GM18520 (cell line): ENCODE measurements around the gene CNKSR2.

Experiments
- ATAC-seq: cut with Tn5 transposase; IDR thresholded peaks from one replicate; pipeline ENCODE4 v1.9.1; 2021; ENCODE audit not compliant: unreplicated experiment

The CNKSR2 gene

GRCh38 chrX:21374163-21374993, at the start of gene CNKSR2:
Gene CNKSR2 (plus strand): TSS chrX:21374418. CDS start chrX:21374898, 480 bp downstream.
- peak; percentile 61 for ATAC-seq

DNA sequence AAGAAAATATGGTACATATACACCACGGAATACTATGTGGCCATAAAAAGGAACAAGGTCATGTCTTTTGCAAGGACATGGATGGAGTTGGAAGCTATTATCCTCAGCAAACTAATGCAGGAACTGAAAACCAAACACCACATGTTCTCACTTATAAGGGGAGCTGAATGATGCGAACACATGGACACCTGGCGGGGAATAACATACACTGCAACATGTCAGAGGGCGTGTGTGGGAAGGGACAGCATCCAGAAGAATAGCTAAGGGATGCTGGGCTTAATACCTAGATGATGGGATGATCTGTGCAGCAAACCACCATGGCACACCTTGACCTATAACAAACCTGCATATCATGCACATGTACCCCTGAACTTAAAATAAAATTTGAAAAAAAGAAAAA, 19.5 kb upstream of the CNKSR2 start:
- ATAC-seq: no peak

- no peak for ATAC-seq
These were observed 18.4 kb upstream of the CNKSR2 start for GRCh38 chrX:21355831-21356230.

GRCh38 chrX:21369613-21370012, 4.6 kb upstream of the CNKSR2 start:
- ATAC-seq: no peak

DNA sequence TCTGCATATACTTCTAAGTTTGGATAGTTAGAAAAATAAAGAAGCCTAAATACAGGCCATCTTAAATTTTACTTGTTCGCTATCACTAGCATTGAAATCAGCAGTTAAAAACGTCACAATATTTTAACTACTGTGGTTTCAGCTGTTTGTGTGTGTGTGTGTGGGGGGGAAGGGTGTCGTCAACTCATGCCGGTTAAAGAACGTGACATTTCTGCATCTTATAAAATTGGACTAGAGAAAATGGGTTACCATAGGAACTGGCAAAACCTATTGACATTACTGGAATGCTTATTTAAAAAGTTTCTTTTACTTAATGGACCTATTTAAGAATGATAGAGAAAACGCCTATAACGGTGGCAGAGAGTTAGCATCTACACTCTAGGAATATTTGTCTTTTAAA, 1.2 kb upstream of the CNKSR2 start:
- no peak for ATAC-seq

- ATAC-seq: peak; percentile 16
These were observed 518 bp upstream of the CNKSR2 start for GRCh38 chrX:21373637-21374162.

GRCh38 chrX:21374994-21375707, 933 bp downstream of the CNKSR2 start:
- ATAC-seq: no peak

- ATAC-seq: no peak
These were observed 1.4 kb downstream of the CNKSR2 start for GRCh38 chrX:21375708-21376009.

DNA sequence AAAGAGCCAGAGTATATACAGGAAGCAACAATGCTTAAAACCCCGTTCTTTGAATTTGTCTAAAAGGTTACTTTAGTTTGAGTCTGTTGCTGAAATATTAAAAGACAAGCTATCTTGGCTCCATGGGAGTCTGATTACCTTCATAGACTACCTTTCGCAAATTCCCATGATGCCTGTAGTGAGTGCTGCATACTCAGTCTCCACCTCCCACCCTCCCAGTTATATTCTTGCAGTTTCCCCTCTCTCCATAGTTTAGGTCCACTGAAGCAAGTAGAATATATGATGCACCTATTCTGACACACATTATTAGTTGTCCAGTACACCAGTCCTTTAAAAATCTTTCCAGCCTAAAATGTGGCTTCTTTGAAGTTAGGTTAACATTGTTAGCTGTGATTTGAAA, 2.4 kb downstream of the CNKSR2 start:
- no peak for ATAC-seq

- no peak for ATAC-seq
These were observed 5.8 kb downstream of the CNKSR2 start for GRCh38 chrX:21379991-21380390.

- no peak for ATAC-seq
These were observed 8.5 kb downstream of the CNKSR2 start for GRCh38 chrX:21382715-21383114.

GRCh38 chrX:21383546-21383945, 9.3 kb downstream of the CNKSR2 start:
- ATAC-seq: no peak

DNA sequence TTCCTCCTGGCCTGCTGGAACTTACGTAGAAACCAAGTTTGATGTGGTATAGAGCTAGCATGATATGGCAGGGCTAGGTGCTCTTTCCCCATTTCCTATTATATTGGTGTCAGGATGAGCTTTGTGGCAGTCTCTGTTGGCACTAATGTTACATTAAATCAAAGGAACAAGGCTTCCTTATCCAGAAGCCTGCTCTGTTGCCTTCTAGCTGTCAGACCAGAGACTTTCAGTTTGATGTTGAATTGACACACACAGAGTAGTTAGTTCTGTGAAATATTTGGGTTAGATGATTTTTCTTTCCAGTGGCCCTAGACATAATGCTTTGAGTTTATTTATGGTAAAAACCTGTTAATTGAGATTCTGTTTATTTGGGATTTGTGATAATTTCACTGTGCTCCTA, 10.0 kb downstream of the CNKSR2 start:
- no peak for ATAC-seq

DNA sequence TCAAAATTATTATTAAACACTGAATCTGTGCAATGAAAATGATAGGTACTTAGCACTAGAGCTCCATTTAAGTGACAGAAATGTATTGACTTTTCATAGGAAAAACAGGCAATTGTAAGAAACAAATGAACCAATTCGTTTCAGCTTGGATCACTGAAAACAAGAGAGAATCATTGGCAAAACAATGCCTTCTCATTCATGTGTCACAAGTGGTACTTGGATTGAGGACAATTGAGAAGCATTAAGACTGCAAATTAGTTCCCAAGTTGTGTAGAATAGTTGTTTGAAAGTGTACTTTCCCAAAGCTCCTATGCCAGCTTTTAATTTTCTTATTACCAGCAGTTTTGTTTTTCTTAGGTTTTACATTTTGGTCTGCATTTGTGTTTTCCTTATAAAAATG, 20.6 kb downstream of the CNKSR2 start:
- ATAC-seq: no peak

DNA sequence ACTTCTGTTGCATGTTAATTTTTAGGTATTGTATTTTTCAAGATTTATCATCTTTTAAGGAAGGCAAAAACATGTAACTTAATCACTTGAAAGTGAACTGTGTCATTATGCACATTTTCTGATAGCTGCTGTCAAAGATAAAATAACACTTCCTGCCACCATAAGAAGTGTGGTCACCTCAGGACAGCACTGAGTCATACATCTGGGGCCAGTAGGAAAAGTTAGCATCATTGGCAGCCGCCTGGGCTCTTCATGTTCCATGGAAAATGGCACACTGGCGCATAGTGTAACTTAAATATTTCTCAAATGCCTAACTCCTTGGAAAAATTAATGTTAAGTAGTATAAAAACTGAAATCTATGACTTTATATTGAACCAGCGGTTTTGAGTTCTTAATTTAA, 24.2 kb downstream of the CNKSR2 start:
- ATAC-seq: no peak

GRCh38 chrX:21400408-21401121, 26.3 kb downstream of the CNKSR2 start:
- ATAC-seq: no peak

- ATAC-seq: no peak
These were observed 34.1 kb downstream of the CNKSR2 start for GRCh38 chrX:21408307-21408706.

- no peak for ATAC-seq
These were observed 34.6 kb downstream of the CNKSR2 start for GRCh38 chrX:21408788-21409187.

DNA sequence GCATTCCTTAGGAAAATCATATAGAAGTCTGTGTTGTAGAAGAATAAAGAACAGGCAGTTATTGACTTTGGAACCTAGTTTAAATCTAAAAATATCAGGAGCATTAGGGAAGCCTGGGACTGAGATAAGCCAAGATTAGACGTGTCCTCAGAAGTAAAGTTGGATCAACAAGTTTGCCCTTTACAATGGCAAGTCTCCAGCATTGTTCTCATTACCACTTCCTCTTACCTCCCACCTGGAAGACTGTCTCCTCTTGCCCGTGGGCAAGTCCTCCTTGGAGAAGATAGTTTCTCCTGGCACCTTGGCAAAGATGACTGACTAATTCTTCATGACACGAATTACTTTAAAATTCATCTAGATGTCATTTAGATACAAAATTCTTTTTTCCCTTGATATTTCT, 37.8 kb downstream of the CNKSR2 start:
- no peak for ATAC-seq

DNA sequence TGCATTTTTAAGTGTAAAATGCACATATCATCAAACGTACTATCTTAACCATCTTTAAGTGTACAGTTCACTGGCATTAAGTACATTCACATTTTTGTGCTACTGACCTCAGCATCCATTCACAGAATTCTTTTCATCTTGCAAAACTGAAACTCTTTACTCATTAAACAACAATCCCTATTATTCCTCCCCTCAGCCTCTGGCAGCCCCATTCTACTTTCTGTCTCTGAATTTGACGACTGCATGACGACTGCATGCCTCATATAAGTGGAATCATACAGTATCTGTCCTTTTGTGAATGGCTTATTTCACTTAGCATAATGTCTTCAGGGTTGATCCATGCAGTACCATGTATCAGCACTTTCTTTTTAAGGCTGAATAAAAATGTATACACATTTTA, 38.7 kb downstream of the CNKSR2 start:
- ATAC-seq: no peak

- no peak for ATAC-seq
These were observed 52.9 kb downstream of the CNKSR2 start for GRCh38 chrX:21427086-21427485.

- no peak for ATAC-seq
These were observed 62.8 kb downstream of the CNKSR2 start for GRCh38 chrX:21437036-21437435.
